GM12872 (cell line): ENCODE results near the gene ZMYND8.

Experiments used
- TF ChIP-seq, protein P1 (sequence below): IDR thresholded peaks from 3 replicates; pipeline ENCODE4 v1.5.1; 2011; ENCODE audit warnings: low read depth, mild to moderate bottlenecking, low read length, moderate library complexity; ENCODE audit not compliant: insufficient read depth

ZMYND8 gene

DNA sequence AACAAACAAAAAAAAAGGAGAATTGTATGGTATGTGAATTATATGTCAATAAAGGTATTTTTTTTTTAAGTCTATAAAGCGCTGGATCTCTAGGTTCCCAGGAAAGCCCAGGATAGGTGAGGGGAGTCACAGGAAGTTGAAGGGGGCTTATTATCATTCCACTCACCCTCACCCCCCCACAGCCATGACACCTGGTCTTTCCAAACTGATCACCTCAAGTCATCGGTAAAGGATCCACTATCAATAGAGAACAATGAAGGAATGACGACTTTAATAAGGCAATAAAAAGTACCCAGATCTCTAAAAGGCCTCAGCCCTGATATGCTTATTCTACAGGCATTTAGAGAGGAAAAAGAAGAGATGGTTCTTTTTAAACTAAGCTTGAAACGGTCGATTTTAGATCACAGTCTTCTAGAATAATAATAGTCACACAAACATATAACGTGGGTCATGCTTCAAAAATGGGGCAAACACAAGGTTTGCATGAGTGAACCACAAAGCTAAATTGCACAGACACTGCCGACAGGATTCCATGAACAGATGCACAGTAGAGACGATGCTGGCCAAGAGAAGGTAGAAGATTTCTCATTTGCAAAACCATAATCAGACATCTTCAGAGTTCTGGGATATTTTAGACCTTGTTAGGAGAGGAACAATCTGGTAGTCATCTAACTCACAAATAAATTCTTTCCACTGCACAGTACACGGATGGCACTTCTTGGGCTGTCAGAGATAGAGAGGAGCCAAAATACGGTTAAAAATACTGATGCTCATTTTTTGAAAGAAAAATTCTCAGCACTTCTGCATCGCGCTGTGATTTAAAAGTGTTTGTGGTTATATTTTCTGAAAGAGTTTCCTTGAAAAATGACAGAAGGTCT lies 21.0 kb downstream of the ZMYND8 start:
- TF ChIP-seq, protein P1, sequence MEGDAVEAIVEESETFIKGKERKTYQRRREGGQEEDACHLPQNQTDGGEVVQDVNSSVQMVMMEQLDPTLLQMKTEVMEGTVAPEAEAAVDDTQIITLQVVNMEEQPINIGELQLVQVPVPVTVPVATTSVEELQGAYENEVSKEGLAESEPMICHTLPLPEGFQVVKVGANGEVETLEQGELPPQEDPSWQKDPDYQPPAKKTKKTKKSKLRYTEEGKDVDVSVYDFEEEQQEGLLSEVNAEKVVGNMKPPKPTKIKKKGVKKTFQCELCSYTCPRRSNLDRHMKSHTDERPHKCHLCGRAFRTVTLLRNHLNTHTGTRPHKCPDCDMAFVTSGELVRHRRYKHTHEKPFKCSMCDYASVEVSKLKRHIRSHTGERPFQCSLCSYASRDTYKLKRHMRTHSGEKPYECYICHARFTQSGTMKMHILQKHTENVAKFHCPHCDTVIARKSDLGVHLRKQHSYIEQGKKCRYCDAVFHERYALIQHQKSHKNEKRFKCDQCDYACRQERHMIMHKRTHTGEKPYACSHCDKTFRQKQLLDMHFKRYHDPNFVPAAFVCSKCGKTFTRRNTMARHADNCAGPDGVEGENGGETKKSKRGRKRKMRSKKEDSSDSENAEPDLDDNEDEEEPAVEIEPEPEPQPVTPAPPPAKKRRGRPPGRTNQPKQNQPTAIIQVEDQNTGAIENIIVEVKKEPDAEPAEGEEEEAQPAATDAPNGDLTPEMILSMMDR, result no peak

DNA sequence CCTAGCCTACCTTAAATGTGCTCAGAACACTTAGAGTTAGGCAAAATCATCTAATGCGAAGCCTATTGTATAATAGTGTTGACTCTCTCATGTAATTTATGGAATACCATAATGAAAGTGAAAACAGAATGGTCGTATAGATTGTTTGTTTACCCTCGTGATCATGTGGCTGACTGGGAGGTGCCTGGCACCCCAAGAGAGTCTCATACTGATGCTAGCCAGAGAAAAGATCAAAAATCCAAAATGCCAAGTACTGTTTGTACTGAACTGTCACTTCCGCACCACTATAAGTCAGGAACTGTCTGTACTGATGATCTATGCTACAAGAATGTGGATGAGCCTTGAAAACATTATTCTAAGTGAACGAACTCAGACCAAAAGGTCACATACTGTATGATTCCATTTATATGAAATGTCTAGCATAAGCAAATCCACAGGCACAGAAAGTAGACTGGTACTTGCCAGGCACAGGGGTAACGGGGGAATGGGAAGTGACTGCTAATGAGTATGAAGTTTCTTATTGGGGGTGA lies 22.4 kb downstream of the ZMYND8 start:
- TF ChIP-seq, protein P1, result no peak

DNA sequence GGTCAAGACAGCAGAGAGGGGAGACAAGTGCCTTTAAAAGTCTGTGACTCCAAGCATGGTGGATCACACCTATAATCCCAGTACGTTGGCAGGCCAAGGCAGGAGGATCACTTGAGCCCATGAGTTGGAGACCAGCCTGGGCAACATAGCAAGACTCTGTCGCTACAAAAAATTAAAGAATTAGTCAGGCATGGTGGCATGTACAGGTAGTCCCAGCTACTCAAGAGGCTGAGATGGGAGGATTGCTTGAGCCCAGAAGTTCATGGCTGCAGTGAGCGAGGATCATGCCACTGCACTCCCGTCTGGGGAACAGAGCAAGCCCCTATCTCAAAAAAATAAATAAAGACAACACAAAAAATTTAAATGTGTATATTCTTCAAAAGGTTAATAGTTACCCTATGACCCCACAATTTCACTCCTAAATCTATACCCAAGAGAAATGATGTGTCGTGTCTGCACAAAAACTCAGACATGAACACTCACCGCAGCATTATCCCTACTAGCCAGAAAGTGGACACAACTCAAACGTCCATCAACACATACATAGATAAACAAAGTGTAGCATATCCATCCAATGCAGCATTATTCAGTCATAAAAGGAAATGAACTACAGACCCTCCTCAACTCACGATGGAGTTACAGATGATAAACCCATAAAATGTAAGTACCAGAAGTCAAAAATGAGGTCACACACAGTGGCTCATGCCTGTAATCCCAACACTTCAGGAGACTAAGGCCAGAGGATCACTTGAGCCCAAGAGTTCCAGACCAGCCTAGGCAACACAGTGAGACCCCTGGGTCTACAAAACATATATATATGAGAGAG lies 23.9 kb downstream of the ZMYND8 start:
- TF ChIP-seq, protein P1, result no peak

DNA sequence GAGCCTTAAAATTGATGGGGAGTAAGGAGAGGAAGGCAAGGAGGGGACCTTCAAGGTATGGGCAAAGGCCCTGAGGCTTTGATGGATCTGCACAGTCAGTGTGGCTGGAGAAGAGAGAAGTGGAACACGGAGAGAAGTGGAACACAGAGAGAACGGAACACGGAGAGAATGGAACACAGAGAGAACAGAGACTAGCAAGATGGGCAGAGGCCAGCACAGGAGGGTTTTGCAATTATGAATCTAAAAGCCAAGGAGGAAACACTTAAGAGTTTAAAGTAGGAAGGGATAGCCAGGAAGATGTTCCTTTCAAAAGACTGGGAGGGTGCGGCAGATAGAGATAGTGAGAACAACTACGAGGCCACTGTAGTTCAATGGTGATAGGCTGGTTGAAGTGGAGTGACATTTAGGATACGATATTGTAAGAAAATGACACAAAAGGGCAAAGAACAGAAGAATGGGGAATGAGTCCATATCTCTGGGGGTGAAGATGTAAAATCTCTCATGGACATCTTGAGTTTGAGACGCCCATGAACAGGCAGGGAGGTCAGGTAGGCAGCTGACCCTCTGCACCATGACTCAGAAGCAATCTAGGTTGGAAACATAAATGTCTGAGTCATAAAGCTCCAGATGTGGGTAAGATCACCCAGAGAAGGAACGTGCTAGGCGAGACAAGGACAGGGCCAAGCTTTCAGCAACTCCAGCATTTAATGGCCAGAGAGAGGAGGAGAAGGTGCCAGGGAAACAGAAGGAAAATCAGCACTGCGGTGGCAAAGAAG lies 25.4 kb downstream of the ZMYND8 start:
- TF ChIP-seq, protein P1, result no peak

DNA sequence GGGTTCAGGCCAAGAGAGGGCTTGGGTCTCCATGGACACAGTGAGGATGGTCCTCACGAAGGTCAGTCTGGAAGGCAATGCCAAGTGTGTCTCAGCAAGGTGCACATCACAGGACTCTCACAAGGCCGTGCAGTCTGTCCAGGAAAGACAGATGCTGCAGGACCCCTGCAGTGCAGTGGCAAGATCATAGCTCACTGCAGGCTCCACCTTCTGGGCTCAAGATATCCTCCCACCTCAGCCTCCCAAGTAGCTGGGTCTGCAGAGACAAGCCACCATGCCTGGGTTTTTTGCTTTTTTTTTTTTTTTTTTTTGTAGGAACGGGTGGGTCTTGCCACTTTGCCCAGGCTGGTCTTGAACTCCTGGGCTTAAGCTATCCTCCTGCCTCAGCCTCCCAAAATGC lies 26.4 kb downstream of the ZMYND8 start:
- TF ChIP-seq, protein P1, result no peak

DNA sequence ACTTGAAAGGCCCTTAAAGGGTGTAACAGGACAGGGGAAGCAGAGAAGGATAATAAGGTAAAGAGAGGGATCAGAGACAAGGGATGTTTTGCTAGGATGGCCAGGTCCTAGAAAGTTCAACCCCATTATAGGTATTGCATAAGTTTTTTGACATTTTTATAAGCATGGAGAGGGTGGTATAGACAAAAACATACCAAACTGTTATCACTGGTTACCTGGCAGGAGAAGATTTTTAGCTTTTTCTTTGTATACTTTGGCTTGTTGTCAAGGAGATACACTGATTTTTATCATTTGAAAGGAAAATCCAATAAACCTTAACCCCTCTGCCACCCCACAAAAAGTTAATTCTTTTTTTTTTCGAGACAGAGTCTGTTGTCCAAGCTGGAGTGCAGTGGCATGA lies 28.4 kb downstream of the ZMYND8 start:
- TF ChIP-seq, protein P1, result no peak
